OCI-LY1 (cell line): ENCODE measurements around the gene PLEKHH2.

ENCODE experiments used
- EZH2 ChIP-seq: fragments of 200-600 bp; sonication (generic), shearing (Covaris generic); IDR thresholded peaks from 2 replicates; pipeline ENCODE4 v1.8.0; 2017; ENCODE audit warnings: borderline replicate concordance, mixed run types, mild to moderate bottlenecking, antibody characterized with exemption, low read length, moderate library complexity, mixed read lengths
- TF ChIP-seq, protein P1 (sequence below): fragments of 200-600 bp; sonication (generic), shearing (Covaris generic); IDR thresholded peaks from 2 replicates; pipeline ENCODE4 v1.5.1; 2017; ENCODE audit warnings: mild to moderate bottlenecking, antibody characterized with exemption, low read length, moderate library complexity, mixed read lengths

DNA sequence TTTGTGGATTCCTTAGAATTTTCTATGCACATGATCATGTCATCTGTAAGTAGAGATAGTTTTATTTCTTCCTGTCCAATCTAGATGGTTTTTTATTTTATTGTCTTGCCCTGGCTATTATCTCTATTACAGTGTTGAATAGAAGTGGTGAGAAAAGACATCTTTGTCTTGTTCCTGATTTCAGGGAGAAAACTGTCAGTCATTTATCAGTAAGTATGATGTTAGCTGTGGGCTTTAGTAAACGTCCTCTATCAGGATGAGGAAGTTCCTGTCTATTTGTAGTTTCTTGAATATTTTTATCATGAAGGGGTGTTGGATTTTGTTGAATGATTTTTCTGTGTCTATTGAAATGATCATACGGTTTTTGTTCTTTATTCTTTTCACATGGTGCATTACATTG is 5.3 kb downstream of the PLEKHH2 start:
- TF ChIP-seq, protein P1, sequence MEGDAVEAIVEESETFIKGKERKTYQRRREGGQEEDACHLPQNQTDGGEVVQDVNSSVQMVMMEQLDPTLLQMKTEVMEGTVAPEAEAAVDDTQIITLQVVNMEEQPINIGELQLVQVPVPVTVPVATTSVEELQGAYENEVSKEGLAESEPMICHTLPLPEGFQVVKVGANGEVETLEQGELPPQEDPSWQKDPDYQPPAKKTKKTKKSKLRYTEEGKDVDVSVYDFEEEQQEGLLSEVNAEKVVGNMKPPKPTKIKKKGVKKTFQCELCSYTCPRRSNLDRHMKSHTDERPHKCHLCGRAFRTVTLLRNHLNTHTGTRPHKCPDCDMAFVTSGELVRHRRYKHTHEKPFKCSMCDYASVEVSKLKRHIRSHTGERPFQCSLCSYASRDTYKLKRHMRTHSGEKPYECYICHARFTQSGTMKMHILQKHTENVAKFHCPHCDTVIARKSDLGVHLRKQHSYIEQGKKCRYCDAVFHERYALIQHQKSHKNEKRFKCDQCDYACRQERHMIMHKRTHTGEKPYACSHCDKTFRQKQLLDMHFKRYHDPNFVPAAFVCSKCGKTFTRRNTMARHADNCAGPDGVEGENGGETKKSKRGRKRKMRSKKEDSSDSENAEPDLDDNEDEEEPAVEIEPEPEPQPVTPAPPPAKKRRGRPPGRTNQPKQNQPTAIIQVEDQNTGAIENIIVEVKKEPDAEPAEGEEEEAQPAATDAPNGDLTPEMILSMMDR, result no peak
- no peak for TF ChIP-seq EZH2
